Smooth muscle cell of the brain vasculature (primary cell): ENCODE measurements around the gene DCLRE1A.
"Not testable (repeated sequence)": the region's sequence is repeated elsewhere in the genome, so short reads cannot be mapped to it uniquely, and the experiment has no call there.

Experiments
- DNase-seq: peaks from one replicate; pipeline ENCODE4 v3.0.0-alpha.2; 2012; ENCODE audit warnings: low read depth, low spot score

The DCLRE1A gene

DNA sequence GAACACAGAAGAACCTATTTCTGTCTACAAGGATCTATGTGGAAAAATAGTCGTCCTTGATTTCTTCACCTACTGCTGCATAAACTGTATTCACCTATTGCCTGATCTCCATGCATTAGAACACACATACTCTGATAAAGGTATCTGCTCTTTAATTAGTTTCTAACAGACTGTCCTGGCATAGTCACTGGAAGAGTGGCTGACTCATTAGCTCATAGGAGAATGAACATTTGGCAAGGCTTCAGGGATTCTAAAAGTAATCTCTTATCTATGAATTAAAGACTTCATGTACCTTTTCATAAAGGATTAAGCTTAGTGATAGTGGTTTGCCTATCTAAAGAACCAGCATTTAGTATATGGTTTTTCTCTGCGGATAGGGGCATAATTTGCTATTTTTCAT, 4.7 kb upstream of the DCLRE1A start:
- DNase-seq, result no peak

DNA sequence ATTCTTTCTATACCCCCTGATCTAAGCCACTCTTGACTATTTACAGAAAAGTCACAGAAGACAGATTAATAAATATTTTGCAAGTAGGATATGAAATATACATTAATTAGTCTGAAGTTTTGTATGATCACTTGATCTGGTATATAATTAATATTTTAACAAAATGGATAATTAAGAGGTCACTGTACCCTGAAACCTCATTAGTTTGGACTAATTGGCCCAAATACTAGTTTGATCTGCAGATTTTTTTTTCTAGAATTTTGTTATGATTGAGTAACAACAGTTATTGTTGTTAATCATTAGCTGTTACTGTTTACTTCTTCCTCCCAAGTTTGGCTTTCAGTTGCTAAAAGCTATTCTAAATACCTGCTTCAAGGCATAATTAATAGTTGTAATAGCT, 3.3 kb upstream of the DCLRE1A start:
- no peak for DNase-seq

DNA sequence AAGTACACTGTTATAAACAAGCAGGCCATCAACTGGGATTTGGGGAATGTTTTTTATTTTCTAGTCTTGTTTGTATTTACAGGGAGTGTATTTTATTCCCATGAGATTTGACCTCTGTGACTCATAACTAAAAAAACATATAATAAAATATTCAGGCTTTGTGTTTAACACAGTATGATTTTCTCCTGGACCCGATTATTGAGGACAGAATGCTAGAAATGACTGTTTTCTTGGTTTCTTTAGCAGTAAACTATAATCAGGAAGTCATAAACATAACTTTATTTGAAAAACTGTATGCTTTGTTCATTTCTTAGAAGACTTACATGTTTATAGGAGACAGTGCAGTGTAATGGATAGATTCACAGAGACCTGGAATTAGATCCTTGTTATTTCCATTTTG, 2.7 kb upstream of the DCLRE1A start:
- DNase-seq, result no peak

DNA sequence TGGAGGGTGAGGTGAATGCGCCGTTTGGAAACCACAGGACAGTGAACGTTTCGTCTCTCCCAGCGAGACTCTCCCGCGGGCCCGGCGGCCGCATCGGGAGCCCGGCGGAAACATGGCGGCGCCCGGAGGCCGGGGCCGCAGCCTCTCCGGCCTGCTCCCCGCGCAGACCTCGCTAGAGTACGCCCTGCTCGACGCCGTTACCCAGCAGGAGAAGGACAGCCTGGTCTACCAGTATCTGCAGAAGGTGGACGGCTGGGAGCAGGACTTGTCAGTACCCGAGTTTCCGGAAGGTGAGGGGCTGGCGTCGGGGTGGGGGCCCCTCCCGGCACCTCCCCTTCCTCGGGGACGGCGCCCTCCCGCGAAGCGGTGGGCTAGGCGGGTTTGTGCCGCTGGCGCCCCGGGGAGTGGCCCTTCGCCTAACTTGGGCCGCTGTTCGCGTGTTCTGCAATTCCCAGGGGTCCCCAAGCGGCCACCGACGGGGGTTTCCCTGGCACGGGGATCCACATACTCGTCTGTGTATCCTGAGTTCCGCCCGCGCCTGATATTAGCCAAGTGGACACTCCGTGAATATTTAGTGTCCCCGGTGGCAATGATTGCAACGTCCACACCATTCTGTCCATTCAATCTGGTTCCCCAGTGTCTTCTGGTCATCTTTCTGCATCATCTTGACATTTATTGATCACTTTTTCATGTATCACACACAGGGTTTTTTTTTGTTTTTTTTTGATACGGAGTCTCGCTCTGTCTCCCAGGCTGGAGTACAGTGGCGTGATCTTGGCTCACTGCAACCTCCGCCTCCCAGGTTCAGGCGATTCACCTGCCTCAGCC, 1.1 kb upstream of the DCLRE1A start:
- DNase-seq, result no peak

DNA sequence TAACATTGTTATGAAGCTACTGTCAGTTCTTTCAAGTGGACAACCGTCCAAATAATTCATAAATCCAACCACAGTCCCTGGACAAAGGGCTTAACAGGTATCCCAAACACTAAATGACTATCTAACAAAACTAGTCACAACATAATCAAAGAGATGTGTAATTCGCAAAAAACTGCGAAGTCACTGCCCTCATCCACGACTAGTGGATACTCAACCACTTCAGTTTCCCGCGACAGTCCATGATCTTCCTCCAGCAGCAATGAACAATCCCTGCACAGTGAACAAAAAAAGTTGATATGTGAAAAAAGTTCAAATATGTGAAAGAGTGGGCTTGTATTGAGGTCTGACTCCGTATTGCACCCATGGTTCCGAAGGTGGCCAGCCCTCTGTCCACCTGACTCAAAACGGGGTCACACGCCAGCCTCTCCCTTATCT, 287 bp downstream of the DCLRE1A start:
- no peak for DNase-seq

DNA sequence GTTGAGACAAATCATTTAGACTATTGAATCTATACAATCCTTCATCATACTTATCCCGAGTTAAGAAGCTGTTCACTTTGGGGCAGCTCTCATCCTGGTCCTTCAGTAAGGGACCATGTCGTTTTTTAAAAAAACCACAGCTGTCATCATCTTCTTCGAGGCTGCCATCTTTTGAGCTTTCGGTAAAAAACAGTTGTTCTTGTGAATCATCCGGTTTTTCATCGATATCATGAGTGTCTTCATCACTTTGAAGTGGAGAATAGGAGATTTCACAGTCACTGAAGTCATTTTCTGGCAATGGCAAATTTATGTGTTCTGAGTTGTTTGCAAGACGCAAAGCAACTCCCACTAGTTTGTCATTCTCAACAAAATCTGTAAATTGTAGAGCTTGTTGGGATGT, 3.9 kb downstream of the DCLRE1A start:
- no peak for DNase-seq

DNA sequence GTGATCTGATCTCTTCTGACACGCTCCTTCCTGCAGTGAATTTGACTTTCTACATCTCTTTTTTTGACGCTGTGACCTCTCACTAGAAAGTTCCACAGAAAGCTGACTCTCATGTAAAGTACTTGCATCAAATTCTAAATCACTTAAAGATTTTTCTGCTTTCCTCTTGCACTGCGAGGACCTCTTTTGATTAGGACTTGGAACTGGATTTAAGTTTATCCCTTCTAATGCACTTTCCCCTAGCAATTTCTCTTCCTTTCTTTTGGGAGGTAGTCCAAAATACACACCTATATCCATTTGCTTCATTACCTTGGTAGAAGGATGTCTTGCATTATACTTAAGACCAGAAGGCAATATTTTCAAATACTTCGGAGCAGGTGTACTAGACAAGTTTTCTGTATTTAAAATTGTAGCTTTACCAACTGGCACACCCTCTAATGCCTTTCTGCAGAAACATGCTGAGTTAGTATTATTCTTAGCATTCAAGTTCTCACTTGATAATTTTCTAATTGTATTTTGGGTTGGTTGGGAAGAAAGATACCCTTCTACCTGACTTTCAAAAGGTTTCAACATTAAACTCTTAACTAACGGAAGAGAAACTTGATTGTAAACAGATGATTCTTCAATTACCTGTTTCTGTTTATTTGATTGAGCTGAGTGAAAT, 4.6 kb downstream of the DCLRE1A start:
- DNase-seq, result no peak

DNA sequence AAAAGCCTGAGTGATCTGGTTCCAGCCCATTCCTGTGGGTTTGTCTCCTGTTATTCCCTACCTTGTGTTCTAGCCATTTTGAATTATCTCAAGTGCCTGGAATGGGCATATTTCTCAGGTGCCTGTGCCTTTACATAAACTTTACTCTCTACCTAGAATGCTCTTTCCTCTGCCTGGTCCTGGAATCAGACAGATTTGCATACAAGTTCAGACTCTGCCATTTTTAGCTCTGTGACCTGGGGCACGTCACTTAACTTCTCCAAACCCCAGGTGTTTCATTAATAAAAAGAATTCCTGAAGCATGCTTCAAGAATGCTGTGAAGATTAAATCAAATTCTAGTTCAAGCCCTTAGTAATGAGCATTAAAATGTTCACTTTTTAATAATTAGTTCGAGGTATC, 7.8 kb downstream of the DCLRE1A start:
- DNase-seq, result no peak

DNA sequence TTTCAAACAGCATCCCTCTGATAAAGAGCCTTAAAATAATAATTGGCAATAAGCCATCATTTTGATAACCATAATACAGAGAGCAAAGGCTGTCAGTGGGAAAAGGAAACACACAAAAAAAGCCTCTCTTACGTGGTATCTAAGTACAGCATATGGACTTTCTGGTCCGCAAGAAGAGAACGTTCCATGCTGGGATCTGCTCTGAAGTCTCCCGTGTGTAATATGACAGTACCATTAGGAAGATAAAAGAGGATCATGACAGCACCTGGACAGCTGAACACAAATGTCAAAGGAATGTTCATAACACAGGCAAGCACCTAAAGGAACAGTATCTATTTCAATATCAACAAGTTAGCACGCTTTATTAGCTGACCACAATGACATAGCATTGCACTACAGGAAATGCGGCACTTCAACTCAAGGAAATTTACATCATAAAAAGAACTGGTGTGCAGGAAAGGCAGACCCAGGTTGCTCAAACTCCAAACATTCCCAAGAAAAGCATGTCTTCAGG, 9.9 kb downstream of the DCLRE1A start:
- DNase-seq, result no peak

DNA sequence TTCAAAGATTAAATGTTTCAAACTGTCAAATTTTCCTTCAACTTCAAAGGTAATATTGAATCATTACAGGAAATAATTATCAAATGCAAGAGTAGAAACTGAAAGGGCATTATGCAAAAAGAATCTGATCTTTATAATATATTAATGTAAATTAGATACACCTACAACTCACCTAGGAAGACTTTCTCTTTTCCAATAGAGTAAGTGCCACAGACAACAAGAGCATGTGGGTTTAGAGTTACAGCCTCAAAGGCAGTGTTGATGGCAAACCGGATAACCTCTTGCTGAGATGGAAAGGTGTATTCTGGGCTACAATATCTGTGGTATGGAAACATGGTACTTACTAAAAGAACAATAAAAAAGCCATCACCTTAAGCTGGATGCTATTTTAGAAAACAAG, 11.7 kb downstream of the DCLRE1A start:
- no peak for DNase-seq

DNA sequence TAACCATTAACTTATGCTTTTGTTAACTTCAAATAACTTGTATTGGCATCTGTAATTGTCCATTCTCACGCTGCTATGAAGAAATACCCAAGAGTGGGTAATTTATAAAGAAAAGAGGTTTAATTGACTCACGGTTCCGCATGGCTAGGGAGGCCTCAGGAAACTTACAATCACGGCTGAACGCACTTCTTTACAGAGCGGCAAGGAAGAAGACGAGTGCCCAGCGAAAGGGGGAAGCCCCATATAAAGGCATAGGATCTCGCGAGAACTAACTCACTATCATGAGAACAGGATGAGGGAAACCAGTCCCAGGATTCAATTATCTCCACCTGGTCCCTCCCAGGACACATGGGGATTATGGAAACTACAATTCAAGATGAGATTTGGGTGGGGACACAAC, 25.3 kb downstream of the DCLRE1A start:
- not testable (repeated sequence) for DNase-seq

DNA sequence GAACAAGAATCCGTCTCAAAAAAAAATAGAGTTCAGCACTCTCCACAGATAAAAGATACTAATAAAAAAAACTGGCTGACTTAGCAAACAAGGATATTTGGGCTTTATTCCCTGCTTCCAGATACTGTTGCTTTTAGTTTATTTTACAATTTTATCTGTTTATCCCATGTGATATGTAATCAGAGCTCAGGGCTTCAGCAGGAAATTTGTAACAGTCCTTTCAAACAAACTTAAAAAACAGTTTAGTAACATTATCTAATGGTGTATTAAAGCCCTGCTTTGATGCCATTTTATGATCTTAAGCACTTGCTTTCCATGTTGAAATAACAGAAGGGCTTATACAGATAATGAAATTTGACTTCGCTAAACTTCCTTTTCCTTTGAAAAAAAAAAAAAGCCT, 28.1 kb downstream of the DCLRE1A start:
- DNase-seq, result no peak

DNA sequence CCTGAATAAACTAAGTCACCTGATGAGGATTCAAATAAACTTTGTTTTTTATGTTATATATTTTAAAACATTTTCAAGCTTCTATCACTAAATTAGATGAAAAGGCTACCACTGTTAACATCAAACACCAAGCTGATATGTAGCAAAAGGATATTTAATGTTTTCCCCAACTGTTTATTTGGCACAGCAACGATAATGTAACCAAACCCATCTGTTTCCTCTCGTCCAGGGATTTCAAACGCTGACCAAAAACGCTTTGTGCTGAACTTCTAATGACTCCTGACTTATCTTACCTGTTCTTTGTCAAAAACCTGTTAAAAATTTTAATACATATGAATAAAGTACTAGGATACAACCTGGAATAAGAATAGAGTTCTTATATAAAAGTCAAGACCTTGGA, 30.5 kb downstream of the DCLRE1A start:
- no peak for DNase-seq

DNA sequence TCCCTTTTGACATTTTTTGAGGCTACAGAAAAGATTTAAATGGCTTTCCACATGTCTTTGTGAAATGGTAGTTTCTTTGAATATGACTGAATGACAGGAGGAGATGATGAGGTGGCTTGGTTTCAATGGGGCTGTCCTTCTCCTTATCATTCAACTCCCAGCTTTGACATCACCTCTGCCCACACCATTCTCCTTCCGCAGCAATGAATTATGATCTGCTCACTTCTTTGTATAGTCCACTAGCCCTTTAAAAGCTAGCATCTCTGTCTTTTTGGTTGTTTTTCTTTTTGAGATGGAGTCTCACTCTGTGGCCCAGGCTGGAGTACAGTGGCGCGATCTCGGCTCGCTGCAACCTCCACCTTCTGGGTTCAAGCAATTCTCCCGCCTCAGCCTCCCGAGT, 31.7 kb downstream of the DCLRE1A start:
- DNase-seq, result no peak

DNA sequence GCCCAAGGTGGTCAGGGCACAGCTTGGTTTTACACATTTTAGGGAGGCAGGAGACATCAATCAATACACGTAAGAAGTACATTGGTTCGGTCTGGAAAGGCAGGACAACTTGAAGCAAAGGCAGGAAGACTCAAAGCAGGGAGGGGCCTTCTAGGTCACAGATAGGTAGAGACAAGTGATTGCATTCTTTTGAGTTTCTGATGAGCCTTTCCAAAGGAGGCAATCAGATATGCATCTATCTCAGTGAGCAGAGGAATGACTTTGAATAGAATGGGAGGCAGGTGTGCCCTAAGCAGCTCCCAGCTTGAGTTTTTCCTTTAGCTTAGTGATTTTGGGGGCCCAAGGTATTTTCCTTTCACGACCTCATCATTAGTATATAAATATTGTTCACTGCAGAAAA, 32.6 kb downstream of the DCLRE1A start:
- not testable (repeated sequence) for DNase-seq

DNA sequence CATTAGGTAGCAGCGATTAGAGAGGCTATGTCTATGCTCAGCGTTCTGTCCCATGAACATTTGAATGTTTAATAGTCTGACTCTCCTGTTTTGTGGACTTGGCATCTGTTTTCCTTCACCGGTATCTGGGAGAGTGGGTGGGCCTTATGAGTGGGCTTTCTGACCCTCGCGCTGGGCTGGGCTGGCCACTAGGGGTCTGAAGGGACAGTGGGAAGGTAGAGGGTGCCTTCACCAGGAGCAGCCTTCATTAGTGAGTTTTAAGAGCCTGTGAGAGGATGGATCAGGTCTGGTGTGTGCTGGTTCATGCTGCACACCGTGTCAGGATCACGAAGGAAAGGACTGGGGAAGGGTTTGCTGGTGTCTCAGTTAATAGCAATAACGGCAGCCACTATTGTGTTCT, 33.4 kb downstream of the DCLRE1A start:
- DNase-seq, result no peak

DNA sequence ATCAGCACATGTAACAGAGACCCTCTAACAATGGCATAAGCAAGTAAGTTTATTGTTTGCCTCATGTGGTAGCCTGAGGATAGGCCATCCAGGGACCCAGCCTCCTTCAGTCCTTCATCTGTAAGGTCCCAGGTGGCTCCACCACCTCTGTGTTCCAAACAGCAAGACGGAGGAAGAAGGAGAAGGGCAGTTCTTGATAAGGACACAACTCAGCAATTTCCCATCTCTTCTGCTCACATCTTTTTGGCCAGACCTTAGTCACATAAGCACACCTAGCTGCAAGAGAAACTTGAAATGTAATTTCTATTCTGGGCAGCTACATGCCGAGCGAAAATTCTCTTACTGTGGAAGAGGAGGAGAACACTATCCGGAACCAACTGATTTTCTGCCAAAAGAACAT, 33.9 kb downstream of the DCLRE1A start:
- DNase-seq, result no peak

DNA sequence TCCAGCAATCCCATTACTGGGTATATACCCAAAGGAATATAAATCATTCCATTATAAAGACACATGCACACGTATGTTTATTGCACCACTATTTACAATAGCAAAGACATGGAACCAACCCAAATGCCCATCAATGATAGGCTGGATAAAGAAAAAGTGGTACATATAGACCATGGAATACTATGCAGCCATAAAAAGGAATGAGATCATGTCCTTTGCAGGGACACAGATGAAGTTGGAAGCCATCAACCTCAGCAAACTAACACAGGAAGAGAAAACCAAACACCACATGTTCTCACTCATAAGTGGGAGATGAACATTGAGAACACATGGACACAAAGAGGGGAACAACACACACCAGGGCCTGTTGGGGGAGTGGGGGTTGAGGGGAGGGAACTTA, 39.2 kb downstream of the DCLRE1A start:
- not testable (repeated sequence) for DNase-seq

DNA sequence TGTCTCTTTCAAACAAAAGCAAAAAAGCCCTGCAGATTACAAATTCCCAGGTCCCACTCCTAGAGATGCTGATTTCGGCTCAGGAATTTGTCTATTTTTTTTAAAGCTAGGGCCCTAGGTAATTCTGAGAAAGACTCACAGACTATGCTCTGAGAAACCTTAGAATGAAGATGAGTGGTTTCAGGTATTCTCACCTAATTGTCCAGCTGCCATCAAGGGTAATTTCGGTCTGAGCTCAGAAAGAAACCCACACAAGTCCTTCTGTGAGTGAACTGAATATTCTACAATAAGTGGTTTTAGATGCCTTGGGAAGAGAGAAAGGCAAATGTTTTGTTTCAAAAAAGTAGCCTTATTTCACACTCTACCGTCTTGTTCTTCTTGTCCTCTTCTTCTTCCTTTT, 45.7 kb downstream of the DCLRE1A start:
- no peak for DNase-seq

DNA sequence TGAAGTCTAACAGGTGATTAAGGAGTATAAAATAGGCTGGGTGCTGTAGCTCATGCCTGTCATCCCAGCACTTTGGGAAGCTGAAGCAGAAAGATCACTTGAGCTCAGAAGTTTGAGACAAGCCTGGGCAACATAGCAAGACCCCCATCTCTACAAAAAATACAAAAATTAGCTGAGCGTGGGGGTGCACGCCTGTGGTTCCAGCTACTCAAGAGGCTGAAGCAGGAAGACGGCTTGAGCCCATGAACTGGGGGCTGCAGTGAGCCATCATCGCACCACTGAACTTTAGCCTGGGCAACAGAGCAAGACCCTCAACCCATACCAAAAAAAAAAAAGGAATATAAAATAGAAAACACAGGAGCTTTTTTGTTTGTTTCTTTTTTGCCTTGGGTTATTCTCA, 47.4 kb downstream of the DCLRE1A start:
- no peak for DNase-seq

DNA sequence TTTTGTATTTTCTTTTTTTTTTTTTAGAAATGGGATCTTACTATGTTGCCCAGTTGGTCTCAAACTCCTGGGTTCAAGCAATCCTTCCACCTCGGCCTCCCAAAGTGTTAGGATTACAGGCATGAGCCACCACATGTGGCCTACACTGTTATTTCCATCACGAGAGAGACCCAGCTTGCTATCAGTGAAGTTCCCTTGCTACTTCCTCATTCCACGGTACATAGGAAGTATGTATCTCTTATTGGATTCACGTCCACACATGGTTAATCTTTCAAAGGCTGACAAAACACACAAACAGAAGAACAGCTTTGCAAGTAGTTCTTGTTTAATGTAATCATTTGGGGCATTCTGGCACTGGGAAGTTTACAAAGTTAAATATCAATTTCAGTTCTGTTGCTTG, 50.9 kb downstream of the DCLRE1A start:
- no peak for DNase-seq

DNA sequence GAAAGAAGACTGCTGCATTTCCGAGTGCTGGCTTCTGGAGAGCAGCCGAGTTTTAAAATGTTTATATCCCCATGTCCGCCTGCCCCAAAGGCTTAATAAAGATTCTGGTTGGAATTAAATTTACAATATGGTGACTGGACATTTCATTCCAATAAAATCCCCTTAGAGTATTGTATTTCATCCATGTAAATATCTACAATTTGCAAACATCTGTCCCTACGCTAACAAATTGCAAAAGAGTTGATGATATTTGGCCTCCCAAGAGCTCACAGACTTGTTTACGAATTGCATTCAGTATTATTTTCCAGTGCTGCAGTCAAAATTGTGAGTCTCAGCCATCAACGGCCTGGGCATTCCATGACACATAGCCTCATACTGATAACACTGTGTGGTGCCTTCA, 52.3 kb downstream of the DCLRE1A start:
- no peak for DNase-seq

DNA sequence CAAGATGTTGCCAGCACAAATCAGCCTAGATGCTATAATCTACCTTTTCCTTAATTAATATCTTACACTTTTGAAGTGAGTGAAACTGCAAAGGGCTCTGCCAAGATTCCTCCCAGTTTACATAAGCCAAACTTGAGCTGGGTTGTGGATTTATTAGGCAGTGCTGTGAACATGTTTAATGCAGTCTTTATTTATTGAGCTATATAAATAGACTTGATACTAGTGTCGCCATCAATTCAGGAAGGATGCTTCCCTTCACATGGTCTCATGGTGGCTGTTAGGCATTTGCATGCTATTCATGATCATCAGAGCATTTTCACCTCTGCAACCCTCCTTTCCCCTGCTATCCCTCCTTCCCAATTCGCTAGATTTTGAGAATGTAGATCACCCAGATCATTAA, 62.2 kb downstream of the DCLRE1A start:
- DNase-seq, result no peak
